ENCODE results near the gene PAPOLA. TPM values are rescaled to one million over a fixed set of nuclear protein-coding genes. Genes with fewer than 3 reads are reported as not detected.

The PAPOLA gene
- total RNA-seq, 1 donor from 2014 or later = 102 TPM

DNA sequence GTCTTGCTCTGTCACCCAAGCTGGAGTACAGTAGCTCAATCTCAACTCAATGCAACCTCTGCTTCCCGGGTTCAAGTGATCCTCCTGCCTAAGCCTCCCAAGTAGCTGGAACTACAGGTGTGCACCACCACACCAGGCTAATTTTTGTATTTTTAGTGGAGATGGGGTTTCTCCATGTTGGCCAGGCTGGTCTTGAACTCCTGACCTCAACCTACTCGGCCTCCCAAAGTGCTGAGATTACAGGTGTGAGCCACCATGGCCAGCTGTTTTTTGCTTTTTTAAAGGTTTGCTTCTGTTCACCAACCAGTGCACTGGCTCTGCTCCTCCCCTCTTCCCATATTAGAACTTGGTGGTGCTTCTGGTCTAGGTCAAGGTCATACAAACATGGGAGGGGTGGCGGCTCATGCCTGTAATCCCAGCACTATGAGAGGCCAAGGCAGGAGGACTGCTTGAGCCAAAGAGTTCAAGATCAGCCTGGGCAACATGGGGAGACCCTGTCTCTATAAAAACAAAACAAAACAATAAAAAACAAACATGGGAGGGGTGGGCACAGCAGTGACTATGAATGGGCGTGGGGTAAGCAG lies 20.4 kb upstream of the PAPOLA start:
- TF ChIP-seq, protein P1, sequence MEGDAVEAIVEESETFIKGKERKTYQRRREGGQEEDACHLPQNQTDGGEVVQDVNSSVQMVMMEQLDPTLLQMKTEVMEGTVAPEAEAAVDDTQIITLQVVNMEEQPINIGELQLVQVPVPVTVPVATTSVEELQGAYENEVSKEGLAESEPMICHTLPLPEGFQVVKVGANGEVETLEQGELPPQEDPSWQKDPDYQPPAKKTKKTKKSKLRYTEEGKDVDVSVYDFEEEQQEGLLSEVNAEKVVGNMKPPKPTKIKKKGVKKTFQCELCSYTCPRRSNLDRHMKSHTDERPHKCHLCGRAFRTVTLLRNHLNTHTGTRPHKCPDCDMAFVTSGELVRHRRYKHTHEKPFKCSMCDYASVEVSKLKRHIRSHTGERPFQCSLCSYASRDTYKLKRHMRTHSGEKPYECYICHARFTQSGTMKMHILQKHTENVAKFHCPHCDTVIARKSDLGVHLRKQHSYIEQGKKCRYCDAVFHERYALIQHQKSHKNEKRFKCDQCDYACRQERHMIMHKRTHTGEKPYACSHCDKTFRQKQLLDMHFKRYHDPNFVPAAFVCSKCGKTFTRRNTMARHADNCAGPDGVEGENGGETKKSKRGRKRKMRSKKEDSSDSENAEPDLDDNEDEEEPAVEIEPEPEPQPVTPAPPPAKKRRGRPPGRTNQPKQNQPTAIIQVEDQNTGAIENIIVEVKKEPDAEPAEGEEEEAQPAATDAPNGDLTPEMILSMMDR (IDR thresholded peaks at IDR 0.05; ENCODE audit: insufficient read depth, low read length, poor library complexity, severe bottlenecking) = no peak
- Histone ChIP-seq H3K36me3 (ENCODE audit: control insufficient read depth, insufficient read depth, low read length) (no peaks in the 10 kb centered on the region), H3K4me3 (ENCODE audit: low read depth, low read length) (no peak overlapping the region)

DNA sequence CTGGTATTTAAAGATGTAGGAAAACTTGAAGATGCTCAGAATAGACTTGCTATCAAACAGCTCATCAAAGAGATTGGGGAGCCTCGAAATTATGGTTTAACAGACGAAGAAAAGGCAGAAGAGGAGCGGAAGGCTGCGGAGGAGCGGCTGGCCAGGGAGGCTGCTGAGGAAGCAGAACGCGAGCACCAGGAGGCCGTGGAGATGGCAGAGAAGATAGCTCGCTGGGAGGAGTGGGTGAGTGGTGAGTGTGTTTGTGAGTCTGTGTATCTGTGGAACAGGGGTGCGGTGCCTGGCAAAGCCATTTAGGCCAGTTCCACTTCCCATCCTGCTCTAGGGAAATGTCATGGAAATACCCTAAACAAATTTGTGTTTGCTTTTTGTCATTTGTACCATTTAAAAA lies 19.2 kb upstream of the PAPOLA start:
- no peak for DNase-seq (ENCODE audit: low read depth)
- Histone ChIP-seq H3K36me3 (ENCODE audit: control insufficient read depth, insufficient read depth, low read length) (no peaks in the 10 kb centered on the region), H3K27me3 (ENCODE audit: control insufficient read depth, insufficient read depth, low read length) (no peaks in the 10 kb centered on the region), H3K4me3 (ENCODE audit: low read depth, low read length) (no peak overlapping the region)
- TF ChIP-seq, protein P1 (IDR thresholded peaks at IDR 0.05; ENCODE audit: insufficient read depth, low read length, poor library complexity, severe bottlenecking) = no peak

More for the DNA sequence above, 20.4 kb upstream of the PAPOLA start:
- DNase-seq (ENCODE audit: low read depth) = no peak
- H3K27me3 ChIP-seq (ENCODE audit: control insufficient read depth, insufficient read depth, low read length) = no peaks in the 10 kb centered on the region

DNA sequence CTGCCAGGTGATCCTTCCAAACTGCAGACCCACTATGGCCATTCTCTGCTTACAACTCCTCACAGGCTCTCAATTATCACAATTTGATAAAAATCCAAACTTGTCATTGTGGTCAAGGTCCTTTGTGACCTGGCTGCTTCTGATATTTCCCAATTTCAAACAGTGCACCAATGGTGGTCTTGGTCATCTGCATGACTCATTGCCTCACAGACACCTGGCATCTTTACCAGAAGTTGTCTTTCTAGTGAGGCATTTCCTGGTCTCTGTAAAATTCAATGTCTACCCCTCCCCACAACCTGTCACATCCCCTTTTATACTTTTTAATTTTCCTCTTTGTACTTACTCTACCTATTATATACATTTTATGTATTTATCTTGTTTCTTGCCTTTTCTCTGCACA lies 17.8 kb upstream of the PAPOLA start:
- Histone ChIP-seq H3K36me3 (ENCODE audit: control insufficient read depth, insufficient read depth, low read length) (no peaks in the 10 kb centered on the region), H3K4me3 (ENCODE audit: low read depth, low read length) (no peak overlapping the region), H3K27me3 (ENCODE audit: control insufficient read depth, insufficient read depth, low read length) (no peaks in the 10 kb centered on the region)
- TF ChIP-seq, protein P1 (IDR thresholded peaks at IDR 0.05; ENCODE audit: insufficient read depth, low read length, poor library complexity, severe bottlenecking) = no peak
- DNase-seq (ENCODE audit: low read depth) = no peak

DNA sequence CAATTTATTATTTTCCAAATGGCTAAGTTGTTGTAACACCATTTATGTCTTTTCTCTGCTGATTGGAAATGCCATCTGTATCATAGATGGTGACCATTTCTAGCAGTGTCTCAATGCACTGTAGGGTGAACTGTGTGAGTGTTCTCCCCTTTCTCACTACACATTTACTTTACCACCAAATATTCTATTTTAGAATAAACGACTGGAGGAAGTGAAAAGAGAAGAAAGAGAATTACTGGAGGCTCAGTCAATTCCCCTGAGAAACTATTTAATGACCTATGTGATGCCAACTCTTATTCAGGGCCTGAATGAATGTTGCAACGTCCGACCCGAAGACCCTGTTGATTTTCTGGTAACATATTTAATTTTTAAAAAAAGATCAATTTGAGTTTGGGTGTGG lies 15.5 kb upstream of the PAPOLA start:
- TF ChIP-seq, protein P1 (IDR thresholded peaks at IDR 0.05; ENCODE audit: insufficient read depth, low read length, poor library complexity, severe bottlenecking) = no peak
- Histone ChIP-seq H3K27me3 (ENCODE audit: control insufficient read depth, insufficient read depth, low read length) (no peaks in the 10 kb centered on the region), H3K36me3 (ENCODE audit: control insufficient read depth, insufficient read depth, low read length) (no peaks in the 10 kb centered on the region), H3K4me3 (ENCODE audit: low read depth, low read length) (no peak overlapping the region)
- DNase-seq (ENCODE audit: low read depth) = no peak

DNA sequence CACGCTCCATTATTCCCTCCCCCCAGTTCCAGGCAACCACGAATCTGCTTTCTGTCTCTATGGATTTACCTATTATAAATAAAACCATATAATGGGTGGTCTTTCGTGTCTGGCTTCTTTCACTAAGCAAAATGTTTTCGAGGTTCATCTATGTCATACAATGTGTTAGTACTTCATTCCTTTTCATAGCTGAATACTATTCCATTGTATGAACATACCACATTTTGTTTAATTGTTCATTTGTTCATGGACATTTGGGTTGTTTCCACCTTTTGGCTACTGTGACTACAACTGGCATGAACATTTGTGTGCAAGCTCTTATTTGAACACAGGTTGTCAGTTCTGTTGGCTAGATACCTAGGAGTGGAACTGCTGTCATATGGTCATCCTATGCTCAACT lies 12.9 kb upstream of the PAPOLA start:
- no peak for DNase-seq (ENCODE audit: low read depth)
- no peaks in the 10 kb centered on the region for H3K36me3 ChIP-seq (ENCODE audit: control insufficient read depth, insufficient read depth, low read length)
- no peak overlapping the region for H3K4me3 ChIP-seq (ENCODE audit: low read depth, low read length)
- no peaks in the 10 kb centered on the region for H3K27me3 ChIP-seq (ENCODE audit: control insufficient read depth, insufficient read depth, low read length)
- TF ChIP-seq, protein P1 (IDR thresholded peaks at IDR 0.05; ENCODE audit: insufficient read depth, low read length, poor library complexity, severe bottlenecking) = no peak

DNA sequence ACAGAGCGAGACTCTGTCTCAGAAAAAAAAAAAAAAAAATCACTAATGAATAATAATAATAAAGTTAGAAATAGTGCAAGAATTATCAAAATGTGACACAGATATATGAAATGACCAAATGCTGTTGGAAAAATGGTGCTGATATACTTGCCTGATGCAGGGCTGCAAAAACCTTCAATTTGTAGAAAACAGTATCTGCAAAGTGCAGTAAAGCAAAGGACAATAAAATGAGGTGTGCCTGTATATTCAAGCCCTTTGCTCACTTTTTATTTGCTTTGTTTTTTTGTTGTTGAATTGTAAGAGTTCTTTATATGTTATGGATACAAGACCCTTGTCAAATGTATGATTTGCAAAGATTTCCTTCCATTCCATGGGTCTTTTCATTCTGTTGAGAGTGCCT lies 9.0 kb upstream of the PAPOLA start:
- TF ChIP-seq, protein P1 (IDR thresholded peaks at IDR 0.05; ENCODE audit: insufficient read depth, low read length, poor library complexity, severe bottlenecking) = no peak
- Histone ChIP-seq H3K4me3 (ENCODE audit: low read depth, low read length) (no peak overlapping the region), H3K36me3 (ENCODE audit: control insufficient read depth, insufficient read depth, low read length) (no peaks in the 10 kb centered on the region), H3K27me3 (ENCODE audit: control insufficient read depth, insufficient read depth, low read length) (no peaks in the 10 kb centered on the region)
- no peak for DNase-seq (ENCODE audit: low read depth)

Data from kidney epithelial cell (primary cell).